ENCODE data around the gene ZCWPW1. TPM values are rescaled to one million over a fixed set of nuclear protein-coding genes. Genes with fewer than 3 reads are reported as not detected.

Gene ZCWPW1
- total and polyA plus RNA-seq, 2 donors (not counting 1 experiment from before 2014, with no cell fraction given): 1.1 to 2.8 TPM

DNA sequence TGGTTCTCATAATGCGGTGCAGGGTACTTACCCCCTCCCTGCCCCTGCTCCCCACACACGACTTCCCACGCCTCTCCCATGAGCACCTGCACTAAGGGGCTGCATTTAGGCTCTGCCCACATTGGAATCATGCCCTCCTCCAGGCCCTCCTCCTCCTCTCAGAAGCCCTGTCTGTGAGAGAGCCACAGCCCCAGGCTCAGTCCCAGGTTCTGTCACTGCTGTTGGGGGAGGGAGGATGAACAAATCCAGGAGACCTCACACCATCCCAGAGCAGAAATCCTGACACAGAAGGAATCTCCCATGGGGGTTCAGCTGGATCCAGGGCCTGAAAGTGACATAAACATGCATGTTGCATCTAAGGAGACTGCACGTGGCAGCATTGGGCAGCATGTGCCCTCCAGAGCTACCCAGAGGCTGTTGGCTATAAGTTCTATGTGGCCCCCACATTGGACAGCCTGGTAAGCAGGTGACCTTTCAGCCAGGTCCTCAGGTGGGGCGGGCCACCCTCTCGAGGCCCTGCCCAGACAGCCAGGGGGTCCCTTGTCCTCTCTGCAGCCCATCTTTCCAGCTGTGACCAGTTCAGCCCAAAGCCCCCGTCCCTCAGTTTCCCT lies 56.8 kb downstream of the ZCWPW1 start:
- Histone ChIP-seq H3K9ac (ENCODE audit: insufficient read depth, low read length) (no peak overlapping the region), H4K20me1 (ENCODE audit: control insufficient read depth, extremely low read depth, insufficient read depth, low read length) (no peaks in the 10 kb centered on the region), H3K9me3 (ENCODE audit: control insufficient read depth, insufficient read depth, low read depth, low read length) (no peaks in the 10 kb centered on the region), H3K4me1 (ENCODE audit: control insufficient read depth, extremely low read depth, insufficient read depth, low read length) (no peaks in the 10 kb centered on the region), H3K4me3 (replicated peaks in 1 of 4; ENCODE audit: control extremely low read depth in 1 of 4, insufficient read depth in 1 of 4, low read depth in 3 of 4, low read length in 4 of 4) (no peak overlapping the region), H2AFZ (ENCODE audit: low read length) (no peak overlapping the region), H3K36me3 (ENCODE audit: control insufficient read depth, insufficient read depth, low read length) (peaks cover 2% of the 10 kb centered on the region), H3K4me2 (ENCODE audit: extremely low read depth, insufficient read depth, low read length) (no peak overlapping the region), H3K27me3 (ENCODE audit: control insufficient read depth, insufficient read depth, low read length) (no peaks in the 10 kb centered on the region), H3K79me2 (ENCODE audit: control insufficient read depth, insufficient read depth, low read length) (no peaks in the 10 kb centered on the region), H3K27ac (ENCODE audit: insufficient read depth, low read length) (no peak overlapping the region)
- TF ChIP-seq, protein P1, sequence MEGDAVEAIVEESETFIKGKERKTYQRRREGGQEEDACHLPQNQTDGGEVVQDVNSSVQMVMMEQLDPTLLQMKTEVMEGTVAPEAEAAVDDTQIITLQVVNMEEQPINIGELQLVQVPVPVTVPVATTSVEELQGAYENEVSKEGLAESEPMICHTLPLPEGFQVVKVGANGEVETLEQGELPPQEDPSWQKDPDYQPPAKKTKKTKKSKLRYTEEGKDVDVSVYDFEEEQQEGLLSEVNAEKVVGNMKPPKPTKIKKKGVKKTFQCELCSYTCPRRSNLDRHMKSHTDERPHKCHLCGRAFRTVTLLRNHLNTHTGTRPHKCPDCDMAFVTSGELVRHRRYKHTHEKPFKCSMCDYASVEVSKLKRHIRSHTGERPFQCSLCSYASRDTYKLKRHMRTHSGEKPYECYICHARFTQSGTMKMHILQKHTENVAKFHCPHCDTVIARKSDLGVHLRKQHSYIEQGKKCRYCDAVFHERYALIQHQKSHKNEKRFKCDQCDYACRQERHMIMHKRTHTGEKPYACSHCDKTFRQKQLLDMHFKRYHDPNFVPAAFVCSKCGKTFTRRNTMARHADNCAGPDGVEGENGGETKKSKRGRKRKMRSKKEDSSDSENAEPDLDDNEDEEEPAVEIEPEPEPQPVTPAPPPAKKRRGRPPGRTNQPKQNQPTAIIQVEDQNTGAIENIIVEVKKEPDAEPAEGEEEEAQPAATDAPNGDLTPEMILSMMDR (conservative IDR thresholded peaks at IDR 0.05 in 1 of 2, IDR thresholded peaks at IDR 0.05 in 1 of 2; ENCODE audit: low read depth in 1 of 2, low read length in 2 of 2): no peak
- TF ChIP-seq EZH2 (IDR thresholded peaks at IDR 0.05; ENCODE audit: low read length, missing control alignments): no peak
- DNase-seq (ENCODE audit: low read depth in 2 of 2): no peak

DNA sequence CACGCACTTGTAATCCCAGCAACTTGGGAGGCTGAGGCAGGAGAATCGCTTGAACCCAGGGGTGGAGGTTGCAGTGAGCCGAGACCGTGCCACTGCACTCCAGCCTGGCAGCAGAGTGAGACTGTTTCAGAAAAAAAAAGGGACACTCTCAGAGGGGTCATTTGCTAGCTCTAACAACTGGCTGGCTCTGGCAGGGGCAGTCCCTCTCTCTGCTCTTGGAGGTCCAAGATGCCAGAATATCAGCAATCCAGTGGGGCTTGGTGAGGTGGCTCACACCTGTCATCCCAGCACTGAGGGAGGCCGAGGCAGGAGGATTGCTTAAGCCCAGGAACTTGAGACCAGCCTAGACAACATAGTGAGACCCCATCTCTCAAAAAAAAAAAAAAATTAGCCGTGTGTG lies 57.8 kb downstream of the ZCWPW1 start:
- TF ChIP-seq, protein P1 (conservative IDR thresholded peaks at IDR 0.05 in 1 of 2, IDR thresholded peaks at IDR 0.05 in 1 of 2; ENCODE audit: low read depth in 1 of 2, low read length in 2 of 2): no peak
- no peak for TF ChIP-seq EZH2 (IDR thresholded peaks at IDR 0.05; ENCODE audit: low read length, missing control alignments)
- Histone ChIP-seq H4K20me1 (ENCODE audit: control insufficient read depth, extremely low read depth, insufficient read depth, low read length) (no peaks in the 10 kb centered on the region), H3K4me3 (replicated peaks in 1 of 4; ENCODE audit: control extremely low read depth in 1 of 4, insufficient read depth in 1 of 4, low read depth in 3 of 4, low read length in 4 of 4) (no peak overlapping the region), H2AFZ (ENCODE audit: low read length) (no peak overlapping the region), H3K36me3 (ENCODE audit: control insufficient read depth, insufficient read depth, low read length) (peaks cover 2% of the 10 kb centered on the region), H3K9me3 (ENCODE audit: control insufficient read depth, insufficient read depth, low read depth, low read length) (no peaks in the 10 kb centered on the region), H3K4me1 (ENCODE audit: control insufficient read depth, extremely low read depth, insufficient read depth, low read length) (no peaks in the 10 kb centered on the region), H3K4me2 (ENCODE audit: extremely low read depth, insufficient read depth, low read length) (no peak overlapping the region), H3K27ac (ENCODE audit: insufficient read depth, low read length) (no peak overlapping the region), H3K9ac (ENCODE audit: insufficient read depth, low read length) (no peak overlapping the region), H3K27me3 (ENCODE audit: control insufficient read depth, insufficient read depth, low read length) (no peaks in the 10 kb centered on the region), H3K79me2 (ENCODE audit: control insufficient read depth, insufficient read depth, low read length) (no peaks in the 10 kb centered on the region)
- no peak for DNase-seq (ENCODE audit: low read depth in 2 of 2)

DNA sequence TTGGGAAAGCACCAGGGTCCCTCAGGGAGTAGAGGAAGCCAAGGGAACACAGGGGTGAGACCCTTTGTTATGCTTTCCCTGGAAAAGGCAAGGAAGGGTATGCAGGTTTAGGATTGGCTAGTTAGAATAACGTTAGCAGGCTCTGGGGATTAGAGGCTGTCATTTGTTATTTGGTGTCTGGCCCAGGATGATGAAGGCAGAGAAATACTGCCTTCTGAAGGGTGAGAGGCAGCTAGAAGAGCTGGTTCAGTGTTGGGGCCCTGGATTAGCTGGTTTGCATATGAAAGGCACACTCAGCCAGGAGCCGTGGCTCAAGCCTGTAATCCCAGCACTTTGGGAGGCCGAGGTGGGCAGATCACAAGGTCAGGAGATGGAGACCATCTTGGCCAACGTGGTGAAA lies 58.2 kb downstream of the ZCWPW1 start:
- H3K36me3 ChIP-seq (ENCODE audit: control insufficient read depth, insufficient read depth, low read length): peaks cover 2% of the 10 kb centered on the region
- TF ChIP-seq EZH2 (IDR thresholded peaks at IDR 0.05; ENCODE audit: low read length, missing control alignments): no peak
- TF ChIP-seq, protein P1 (conservative IDR thresholded peaks at IDR 0.05 in 1 of 2, IDR thresholded peaks at IDR 0.05 in 1 of 2; ENCODE audit: low read depth in 1 of 2, low read length in 2 of 2): no peak

More for the DNA sequence above, 58.2 kb downstream of the ZCWPW1 start:
- H3K9me3 ChIP-seq (ENCODE audit: control insufficient read depth, insufficient read depth, low read depth, low read length): no peaks in the 10 kb centered on the region
- no peak overlapping the region for H3K4me3 ChIP-seq (replicated peaks in 1 of 4; ENCODE audit: control extremely low read depth in 1 of 4, insufficient read depth in 1 of 4, low read depth in 3 of 4, low read length in 4 of 4)
- no peak overlapping the region for H2AFZ ChIP-seq (ENCODE audit: low read length)
- no peaks in the 10 kb centered on the region for H3K27me3 ChIP-seq (ENCODE audit: control insufficient read depth, insufficient read depth, low read length)
- no peak overlapping the region for H3K9ac ChIP-seq (ENCODE audit: insufficient read depth, low read length)
- no peaks in the 10 kb centered on the region for H3K79me2 ChIP-seq (ENCODE audit: control insufficient read depth, insufficient read depth, low read length)
- H4K20me1 ChIP-seq (ENCODE audit: control insufficient read depth, extremely low read depth, insufficient read depth, low read length): no peaks in the 10 kb centered on the region
- H3K4me2 ChIP-seq (ENCODE audit: extremely low read depth, insufficient read depth, low read length): no peak overlapping the region
- H3K27ac ChIP-seq (ENCODE audit: insufficient read depth, low read length): no peak overlapping the region
- no peaks in the 10 kb centered on the region for H3K4me1 ChIP-seq (ENCODE audit: control insufficient read depth, extremely low read depth, insufficient read depth, low read length)
- no peak for DNase-seq (ENCODE audit: low read depth in 2 of 2)
